HL-60 (cell line): Measurements from ENCODE around the gene SENP3.

Experiments
- DNase-seq, 2 experiments: peaks; one replicate each; pipeline ENCODE4 v3.0.0-alpha.2; 2010 to 2020; ENCODE audit warnings: low read depth in 1 of 2, low spot score in 1 of 2
- H3K27ac ChIP-seq: fragments of 250-450 bp; sonication (Bioruptor Pico); replicated peaks from 2 replicates; pipeline ENCODE4 v1.5.1; 2020; ENCODE audit warnings: mild to moderate bottlenecking, moderate library complexity
- H3K27me3 ChIP-seq: fragments of 250-450 bp; sonication (Bioruptor Pico); 2 replicates; pipeline ENCODE4 v1.5.1; 2021; ENCODE audit warnings: mild to moderate bottlenecking, moderate library complexity; ENCODE audit not compliant: insufficient read depth, poor library complexity, severe bottlenecking
- H3K4me3 ChIP-seq: replicated peaks from 2 replicates; pipeline ENCODE4 v1.5.1; 2011; ENCODE audit warnings: mild to moderate bottlenecking, control low read depth, low read length; ENCODE audit not compliant: insufficient read depth
- CTCF ChIP-seq: IDR thresholded peaks from one replicate; pipeline ENCODE4 v1.5.1; 2011; ENCODE audit warnings: low read length, control low read depth, inconsistent platforms; ENCODE audit not compliant: insufficient read depth
- GABPA ChIP-seq: IDR thresholded peaks from 2 replicates; pipeline ENCODE4 v1.6.1; 2012; ENCODE audit warnings: low read depth
- POLR2AphosphoS5 ChIP-seq: IDR thresholded peaks from 2 replicates; pipeline ENCODE4 v1.6.1; 2012; ENCODE audit warnings: low read depth
- SPI1 ChIP-seq: IDR thresholded peaks from 2 replicates; pipeline ENCODE4 v1.6.1; 2012; ENCODE audit warnings: low read depth, mild to moderate bottlenecking, borderline replicate concordance
- TF ChIP-seq, protein P1 (sequence below): IDR thresholded peaks from 2 replicates; pipeline ENCODE4 v1.6.1; 2012; ENCODE audit warnings: low read depth; ENCODE audit not compliant: insufficient replicate concordance

SENP3 gene

DNA sequence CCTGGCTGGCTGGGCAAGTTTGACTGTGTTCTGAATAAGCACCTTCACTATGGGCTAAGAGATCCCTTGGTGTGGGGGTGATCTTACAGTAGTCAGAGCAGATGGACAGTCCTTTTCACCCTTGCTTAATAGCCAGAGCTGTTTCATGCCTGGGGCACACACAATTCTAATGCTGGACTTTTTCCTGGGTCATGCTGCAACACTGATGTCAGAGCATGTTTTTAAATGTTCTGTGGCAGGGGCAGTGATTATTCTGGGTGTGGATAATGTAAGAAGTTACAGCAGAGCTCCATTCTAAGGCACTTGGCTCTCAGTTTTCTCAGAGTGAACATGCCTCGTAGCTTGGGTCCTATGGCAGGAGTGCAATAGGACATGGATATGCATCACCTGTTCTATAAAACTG is 13.8 kb downstream of the SENP3 start:
- Histone ChIP-seq H3K27me3 (no peaks in the 10 kb centered on the region), H3K27ac (no peak overlapping the region), H3K4me3 (peak overlapping the region; percentile 61)
- peak in 1 of 2 experiments; percentile 0 for DNase-seq
- TF ChIP-seq POLR2AphosphoS5 (no peak), SPI1 (no peak), GABPA (no peak), CTCF (no peak)
- TF ChIP-seq, protein P1, sequence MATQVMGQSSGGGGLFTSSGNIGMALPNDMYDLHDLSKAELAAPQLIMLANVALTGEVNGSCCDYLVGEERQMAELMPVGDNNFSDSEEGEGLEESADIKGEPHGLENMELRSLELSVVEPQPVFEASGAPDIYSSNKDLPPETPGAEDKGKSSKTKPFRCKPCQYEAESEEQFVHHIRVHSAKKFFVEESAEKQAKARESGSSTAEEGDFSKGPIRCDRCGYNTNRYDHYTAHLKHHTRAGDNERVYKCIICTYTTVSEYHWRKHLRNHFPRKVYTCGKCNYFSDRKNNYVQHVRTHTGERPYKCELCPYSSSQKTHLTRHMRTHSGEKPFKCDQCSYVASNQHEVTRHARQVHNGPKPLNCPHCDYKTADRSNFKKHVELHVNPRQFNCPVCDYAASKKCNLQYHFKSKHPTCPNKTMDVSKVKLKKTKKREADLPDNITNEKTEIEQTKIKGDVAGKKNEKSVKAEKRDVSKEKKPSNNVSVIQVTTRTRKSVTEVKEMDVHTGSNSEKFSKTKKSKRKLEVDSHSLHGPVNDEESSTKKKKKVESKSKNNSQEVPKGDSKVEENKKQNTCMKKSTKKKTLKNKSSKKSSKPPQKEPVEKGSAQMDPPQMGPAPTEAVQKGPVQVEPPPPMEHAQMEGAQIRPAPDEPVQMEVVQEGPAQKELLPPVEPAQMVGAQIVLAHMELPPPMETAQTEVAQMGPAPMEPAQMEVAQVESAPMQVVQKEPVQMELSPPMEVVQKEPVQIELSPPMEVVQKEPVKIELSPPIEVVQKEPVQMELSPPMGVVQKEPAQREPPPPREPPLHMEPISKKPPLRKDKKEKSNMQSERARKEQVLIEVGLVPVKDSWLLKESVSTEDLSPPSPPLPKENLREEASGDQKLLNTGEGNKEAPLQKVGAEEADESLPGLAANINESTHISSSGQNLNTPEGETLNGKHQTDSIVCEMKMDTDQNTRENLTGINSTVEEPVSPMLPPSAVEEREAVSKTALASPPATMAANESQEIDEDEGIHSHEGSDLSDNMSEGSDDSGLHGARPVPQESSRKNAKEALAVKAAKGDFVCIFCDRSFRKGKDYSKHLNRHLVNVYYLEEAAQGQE = no peak

DNA sequence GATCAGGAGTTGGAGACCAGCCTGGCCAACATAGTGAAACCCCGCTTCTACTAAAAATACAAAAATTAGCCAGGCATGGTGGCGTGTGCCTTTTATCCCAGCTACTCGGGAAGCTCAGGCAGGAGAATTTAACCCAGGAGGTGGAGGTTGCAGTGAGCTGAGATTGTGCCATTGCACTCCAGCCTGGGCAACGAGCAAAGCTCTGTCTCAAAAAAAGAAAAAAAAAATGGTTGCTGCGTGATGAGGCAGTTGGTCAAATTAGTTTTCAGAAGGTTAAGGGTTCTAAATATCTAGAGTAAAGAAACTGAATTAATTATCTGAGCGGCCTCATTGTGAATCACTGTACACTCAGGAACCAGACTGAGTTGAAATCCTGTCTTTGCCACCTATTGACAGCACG is 14.2 kb downstream of the SENP3 start:
- TF ChIP-seq, protein P1 = no peak
- TF ChIP-seq POLR2AphosphoS5 (no peak), CTCF (no peak), SPI1 (no peak), GABPA (no peak)
- H3K27me3 ChIP-seq = no peaks in the 10 kb centered on the region
- DNase-seq = peak in 1 of 2 experiments; percentile 0
- H3K4me3 ChIP-seq = no peak overlapping the region
- H3K27ac ChIP-seq = no peak overlapping the region

DNA sequence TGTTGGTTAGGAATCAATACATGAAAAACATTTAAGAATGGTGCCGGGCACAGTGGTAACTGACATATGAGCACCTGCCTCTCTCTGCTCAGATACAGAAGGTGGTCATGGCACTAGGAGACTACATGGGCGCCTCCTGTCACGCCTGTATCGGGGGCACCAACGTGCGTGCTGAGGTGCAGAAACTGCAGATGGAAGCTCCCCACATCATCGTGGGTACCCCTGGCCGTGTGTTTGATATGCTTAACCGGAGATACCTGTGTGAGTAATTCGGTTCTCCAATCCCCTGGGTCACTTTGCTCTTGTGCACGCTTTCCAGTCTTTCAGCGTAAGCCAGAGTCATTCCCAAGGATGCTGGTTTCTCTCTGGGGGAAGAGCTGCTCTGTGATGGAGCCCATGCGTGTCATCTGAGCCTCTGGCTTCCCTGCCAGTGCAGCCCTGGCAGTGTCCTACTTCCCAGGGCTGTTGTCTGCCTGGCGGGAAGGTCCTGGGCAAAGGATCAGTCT is 14.8 kb downstream of the SENP3 start:
- Histone ChIP-seq H3K27me3 (no peaks in the 10 kb centered on the region), H3K27ac (no peak overlapping the region), H3K4me3 (no peak overlapping the region)
- no peak for TF ChIP-seq CTCF
- no peak for TF ChIP-seq SPI1
- TF ChIP-seq, protein P1 = no peak
- TF ChIP-seq GABPA = no peak
- no peak; the same call in 1 of the 2 replicates for TF ChIP-seq POLR2AphosphoS5
- DNase-seq = peak in 1 of 2 experiments; percentile 0
